OCI-LY3 (cell line): Measurements from ENCODE around the gene TREH.

Source experiments
- EZH2phosphoT487 ChIP-seq: fragments of 200-600 bp; shearing (Covaris generic); IDR thresholded peaks from 2 replicates; pipeline ENCODE4 v1.6.1; 2018; ENCODE audit warnings: antibody characterized with exemption, mixed run types, low read depth
- TF ChIP-seq, protein P1 (sequence below): fragments of 200-600, 300-600 bp; sonication (generic); IDR thresholded peaks from 2 replicates; pipeline ENCODE4 v1.5.1; 2014; ENCODE audit warnings: antibody characterized with exemption, low read length, low read depth

DNA sequence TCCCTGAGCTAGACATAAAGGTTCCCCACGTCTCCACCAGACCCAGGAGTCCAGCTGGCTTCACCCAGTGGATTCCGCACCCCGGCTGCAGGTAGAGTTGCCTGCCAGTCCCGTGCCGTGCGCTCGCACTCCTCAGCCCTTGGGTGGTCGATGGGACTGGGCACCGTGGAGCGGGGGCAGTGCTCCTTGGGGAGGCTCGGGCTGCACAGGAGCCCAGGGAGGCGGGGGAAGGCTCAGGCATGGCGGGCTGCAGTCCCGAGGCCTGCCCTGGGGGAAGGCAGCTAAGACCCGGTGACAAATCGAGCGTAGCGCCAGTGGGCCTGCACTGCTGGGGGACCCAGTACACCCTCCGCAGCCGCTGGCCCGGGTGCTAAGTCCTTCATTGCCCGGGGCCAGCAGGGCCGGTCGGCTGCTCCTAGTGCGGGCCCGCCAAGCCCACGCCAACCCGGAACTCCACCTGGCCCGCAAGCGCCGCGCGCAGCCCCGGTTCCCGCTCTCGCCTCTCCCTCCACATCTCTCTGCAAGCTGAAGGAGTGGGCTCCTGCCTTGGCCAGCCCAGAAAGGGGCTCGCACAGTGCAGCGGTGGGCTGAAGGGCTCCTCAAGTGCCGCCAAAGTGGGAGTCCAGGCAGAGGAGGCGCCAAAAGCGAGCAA, 9.5 kb upstream of the TREH start:
- TF ChIP-seq, protein P1, sequence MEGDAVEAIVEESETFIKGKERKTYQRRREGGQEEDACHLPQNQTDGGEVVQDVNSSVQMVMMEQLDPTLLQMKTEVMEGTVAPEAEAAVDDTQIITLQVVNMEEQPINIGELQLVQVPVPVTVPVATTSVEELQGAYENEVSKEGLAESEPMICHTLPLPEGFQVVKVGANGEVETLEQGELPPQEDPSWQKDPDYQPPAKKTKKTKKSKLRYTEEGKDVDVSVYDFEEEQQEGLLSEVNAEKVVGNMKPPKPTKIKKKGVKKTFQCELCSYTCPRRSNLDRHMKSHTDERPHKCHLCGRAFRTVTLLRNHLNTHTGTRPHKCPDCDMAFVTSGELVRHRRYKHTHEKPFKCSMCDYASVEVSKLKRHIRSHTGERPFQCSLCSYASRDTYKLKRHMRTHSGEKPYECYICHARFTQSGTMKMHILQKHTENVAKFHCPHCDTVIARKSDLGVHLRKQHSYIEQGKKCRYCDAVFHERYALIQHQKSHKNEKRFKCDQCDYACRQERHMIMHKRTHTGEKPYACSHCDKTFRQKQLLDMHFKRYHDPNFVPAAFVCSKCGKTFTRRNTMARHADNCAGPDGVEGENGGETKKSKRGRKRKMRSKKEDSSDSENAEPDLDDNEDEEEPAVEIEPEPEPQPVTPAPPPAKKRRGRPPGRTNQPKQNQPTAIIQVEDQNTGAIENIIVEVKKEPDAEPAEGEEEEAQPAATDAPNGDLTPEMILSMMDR, result no peak
- no peak for TF ChIP-seq EZH2phosphoT487
